ENCODE data around the gene FGD1. TPM values are rescaled to one million over a fixed set of nuclear protein-coding genes. Genes with fewer than 3 reads are reported as not detected.
A peak's percentile ranks its signal among the peaks of the same experiment; 100 is the strongest.

FGD1 gene
- total RNA-seq, 1 donor from 2014 or later: 15.6 TPM

- no peak for TF ChIP-seq CTCF (IDR thresholded peaks at IDR 0.05; ENCODE audit: unreplicated experiment)
- Mint-ChIP-seq H3K4me1 (ENCODE audit: unreplicated experiment) (no peaks in the 10 kb centered on the region), H3K36me3 (ENCODE audit: low read depth, unreplicated experiment) (peaks cover 6% of the 10 kb centered on the region), H3K4me3 (ENCODE audit: unreplicated experiment) (no peak overlapping the region), H3K9me3 (ENCODE audit: unreplicated experiment) (no peaks in the 10 kb centered on the region), H3K27me3 (ENCODE audit: unreplicated experiment) (peaks cover 2% of the 10 kb centered on the region), H3K27ac (ENCODE audit: unreplicated experiment) (no peak overlapping the region)
- DNase-seq (ENCODE audit: low spot score): no peak
Measured at GRCh38 chrX:54427837-54428424, 68.1 kb downstream of the FGD1 start.

- no peaks in the 10 kb centered on the region for H3K9me3 Mint-ChIP-seq (ENCODE audit: unreplicated experiment)
Measured at GRCh38 chrX:54423161-54423888, 72.7 kb downstream of the FGD1 start.

GRCh38 chrX:54422168-54422567, 73.9 kb downstream of the FGD1 start:
- no peak for TF ChIP-seq CTCF (IDR thresholded peaks at IDR 0.05; ENCODE audit: unreplicated experiment)
- H3K4me1 Mint-ChIP-seq (ENCODE audit: unreplicated experiment): no peaks in the 10 kb centered on the region
- no peak overlapping the region for H3K27ac Mint-ChIP-seq (ENCODE audit: unreplicated experiment)
- H3K36me3 Mint-ChIP-seq (ENCODE audit: low read depth, unreplicated experiment): no peaks in the 10 kb centered on the region
- peaks cover under 1% of the 10 kb centered on the region for H3K27me3 Mint-ChIP-seq (ENCODE audit: unreplicated experiment)
- no peak for DNase-seq (ENCODE audit: low spot score)
- H3K4me3 Mint-ChIP-seq (ENCODE audit: unreplicated experiment): no peak overlapping the region
- no peaks in the 10 kb centered on the region for H3K9me3 Mint-ChIP-seq (ENCODE audit: unreplicated experiment)

More at GRCh38 chrX:54423161-54423888, 72.7 kb downstream of the FGD1 start:
- Mint-ChIP-seq H3K36me3 (ENCODE audit: low read depth, unreplicated experiment) (no peaks in the 10 kb centered on the region), H3K27me3 (ENCODE audit: unreplicated experiment) (peaks cover 2% of the 10 kb centered on the region), H3K4me3 (ENCODE audit: unreplicated experiment) (no peak overlapping the region), H3K4me1 (ENCODE audit: unreplicated experiment) (no peaks in the 10 kb centered on the region), H3K27ac (ENCODE audit: unreplicated experiment) (no peak overlapping the region)
- DNase-seq (ENCODE audit: low spot score): peak; percentile 18
- TF ChIP-seq CTCF (IDR thresholded peaks at IDR 0.05; ENCODE audit: unreplicated experiment): no peak

- Mint-ChIP-seq H3K27ac (ENCODE audit: unreplicated experiment) (no peak overlapping the region), H3K27me3 (ENCODE audit: unreplicated experiment) (no peaks in the 10 kb centered on the region), H3K4me3 (ENCODE audit: unreplicated experiment) (no peak overlapping the region), H3K9me3 (ENCODE audit: unreplicated experiment) (no peaks in the 10 kb centered on the region), H3K36me3 (ENCODE audit: low read depth, unreplicated experiment) (no peaks in the 10 kb centered on the region), H3K4me1 (ENCODE audit: unreplicated experiment) (peaks cover 10% of the 10 kb centered on the region)
- no peak for DNase-seq (ENCODE audit: low spot score)
- TF ChIP-seq CTCF (IDR thresholded peaks at IDR 0.05; ENCODE audit: unreplicated experiment): no peak
Measured at GRCh38 chrX:54419559-54420302, 76.3 kb downstream of the FGD1 start.

Data from endothelial cell (in vitro differentiated cells).